ENCODE results near the gene PIP5K1B.

PIP5K1B gene

DNA sequence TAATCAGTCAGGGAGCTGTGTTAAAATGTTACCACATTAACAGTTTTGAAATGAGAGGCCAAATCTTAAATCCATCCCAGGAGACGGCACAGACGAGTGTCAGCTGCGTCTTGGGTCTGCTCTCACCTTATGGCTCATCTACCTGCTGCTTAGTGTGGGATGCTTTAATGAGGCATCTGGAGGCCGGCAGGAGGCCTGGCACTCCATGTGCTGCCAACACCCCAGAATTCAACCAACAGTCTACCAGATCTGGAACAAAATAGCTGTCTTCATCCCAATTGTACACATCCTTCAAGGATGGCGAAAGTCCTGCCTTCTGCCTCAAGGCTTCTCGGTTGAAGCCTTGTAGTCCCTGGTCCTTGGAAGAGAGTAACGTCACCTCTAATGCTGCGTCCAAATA, 296.9 kb downstream of the PIP5K1B start:
- no peak for DNase-seq

- DNase-seq = no peak
These were observed 298.0 kb downstream of the PIP5K1B start for GRCh38 chr9:69003051-69003450.

DNA sequence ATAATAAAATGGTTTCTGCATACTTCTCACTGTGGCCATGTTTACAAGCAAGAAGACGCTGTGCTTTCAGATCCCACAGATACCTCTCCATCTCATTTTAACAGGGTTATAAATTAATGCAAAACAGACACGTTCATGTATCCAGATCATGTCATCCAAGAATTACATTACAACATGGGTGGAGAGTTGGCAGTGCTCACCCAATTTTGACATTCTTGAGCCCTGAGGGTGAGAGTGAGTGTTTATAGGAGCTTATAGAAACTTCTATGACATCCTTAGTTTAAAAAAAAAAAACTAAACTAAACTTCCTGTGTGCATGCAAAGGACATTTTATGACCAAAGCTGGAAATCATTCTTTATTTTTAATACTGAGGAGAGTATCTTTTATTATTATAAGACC, 299.8 kb downstream of the PIP5K1B start:
- no peak for DNase-seq

GRCh38 chr9:69009708-69010107, 304.7 kb downstream of the PIP5K1B start:
- DNase-seq = no peak

DNA sequence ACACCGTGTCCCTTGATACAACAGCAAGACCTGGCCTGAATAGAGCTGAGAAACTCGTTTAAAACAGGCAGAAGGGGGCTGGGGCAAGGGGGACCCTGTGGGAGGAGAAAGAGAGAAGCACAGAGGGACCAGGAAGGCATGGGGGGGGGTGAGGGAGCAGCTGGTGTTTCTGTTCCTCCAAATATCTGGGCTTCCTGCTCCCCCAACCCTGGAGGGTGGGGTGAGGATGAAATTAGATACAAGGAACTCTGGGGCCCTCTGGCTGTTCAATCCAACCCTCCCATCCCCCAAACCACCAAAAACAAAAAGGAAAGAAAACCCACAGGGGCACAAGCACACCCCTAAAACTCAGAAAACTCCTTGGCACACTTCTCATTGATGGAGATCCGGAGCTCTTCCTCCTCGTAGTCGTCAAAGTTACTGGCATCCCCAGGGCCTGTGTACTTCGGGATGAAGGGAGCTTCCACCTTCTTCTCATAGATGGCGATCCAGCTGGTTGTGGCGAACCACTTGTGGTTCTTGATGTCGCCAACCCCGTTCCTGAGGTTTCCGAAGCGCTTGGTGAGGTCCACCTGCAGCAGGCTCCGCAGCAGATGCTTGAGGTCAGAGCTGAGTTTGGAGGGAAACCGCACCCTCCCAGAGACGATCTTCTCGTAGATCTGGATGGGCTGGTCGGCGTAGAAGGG, 307.8 kb downstream of the PIP5K1B start:
- no peak for DNase-seq

DNA sequence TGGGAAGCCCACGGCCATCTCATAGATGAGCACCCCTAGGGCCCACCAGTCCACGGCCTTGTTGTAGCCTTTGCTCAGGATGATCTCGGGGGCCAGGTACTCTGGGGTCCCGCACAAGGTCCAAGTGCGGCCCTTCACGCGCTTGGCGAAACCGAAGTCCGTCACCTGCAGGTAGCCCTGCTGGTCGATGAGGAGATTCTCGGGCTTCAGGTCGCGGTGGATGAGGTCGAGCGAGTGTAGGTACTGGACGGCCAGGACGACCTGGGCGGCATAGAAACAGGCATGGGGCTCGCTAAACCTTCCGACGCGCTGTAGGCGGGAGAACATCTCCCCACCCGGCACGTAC, 308.3 kb downstream of the PIP5K1B start:
- DNase-seq = no peak

DNA sequence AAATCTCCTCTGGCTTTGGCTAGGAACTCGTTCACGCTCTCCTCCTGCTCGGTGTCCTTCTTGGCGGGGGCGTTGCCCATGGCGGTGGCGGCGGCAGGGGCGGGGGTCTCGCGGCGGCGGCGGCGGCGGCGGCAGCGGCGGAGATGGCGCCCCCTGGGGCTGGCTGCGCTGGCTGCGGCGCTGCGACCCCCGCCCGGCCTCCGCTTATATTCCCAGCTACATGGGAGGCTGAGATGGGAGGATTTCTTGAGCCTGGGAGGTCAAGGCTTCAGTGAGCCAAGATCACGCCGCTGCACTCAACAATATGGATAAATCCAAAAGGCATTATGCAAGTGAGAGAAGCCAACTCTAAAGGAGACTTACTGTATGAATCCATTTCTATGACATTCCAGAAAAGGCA, 309.0 kb downstream of the PIP5K1B start, which contains the start of gene PRKACG:
PRKACG (minus strand) TSS at position 101 of the 400 bp plus-strand sequence; CDS start at position 80, 21 bp downstream.
- DNase-seq = no peak

- no peak for DNase-seq
These were observed 311.4 kb downstream of the PIP5K1B start for GRCh38 chr9:69016191-69017096.

DNA sequence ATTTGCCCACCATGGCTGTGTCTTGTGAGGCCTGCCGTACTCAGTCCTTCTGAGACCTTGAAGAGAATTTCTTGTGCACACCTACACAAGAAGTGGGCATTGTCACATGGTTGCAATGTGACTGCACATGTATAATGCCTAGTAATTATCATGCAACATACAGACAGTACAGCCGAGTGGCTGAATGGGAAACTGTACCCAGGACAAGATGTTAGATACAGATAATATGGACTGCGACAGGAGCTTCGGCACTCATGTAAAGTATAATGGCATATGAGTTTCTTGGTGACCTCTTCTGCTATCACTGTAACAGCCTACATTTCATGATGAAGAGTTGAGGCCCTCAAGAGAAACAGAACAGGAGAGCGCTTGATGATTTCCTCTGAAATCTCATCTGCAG, 313.7 kb downstream of the PIP5K1B start:
- DNase-seq = no peak

GRCh38 chr9:69019808-69020207, 314.8 kb downstream of the PIP5K1B start:
- DNase-seq = no peak

DNA sequence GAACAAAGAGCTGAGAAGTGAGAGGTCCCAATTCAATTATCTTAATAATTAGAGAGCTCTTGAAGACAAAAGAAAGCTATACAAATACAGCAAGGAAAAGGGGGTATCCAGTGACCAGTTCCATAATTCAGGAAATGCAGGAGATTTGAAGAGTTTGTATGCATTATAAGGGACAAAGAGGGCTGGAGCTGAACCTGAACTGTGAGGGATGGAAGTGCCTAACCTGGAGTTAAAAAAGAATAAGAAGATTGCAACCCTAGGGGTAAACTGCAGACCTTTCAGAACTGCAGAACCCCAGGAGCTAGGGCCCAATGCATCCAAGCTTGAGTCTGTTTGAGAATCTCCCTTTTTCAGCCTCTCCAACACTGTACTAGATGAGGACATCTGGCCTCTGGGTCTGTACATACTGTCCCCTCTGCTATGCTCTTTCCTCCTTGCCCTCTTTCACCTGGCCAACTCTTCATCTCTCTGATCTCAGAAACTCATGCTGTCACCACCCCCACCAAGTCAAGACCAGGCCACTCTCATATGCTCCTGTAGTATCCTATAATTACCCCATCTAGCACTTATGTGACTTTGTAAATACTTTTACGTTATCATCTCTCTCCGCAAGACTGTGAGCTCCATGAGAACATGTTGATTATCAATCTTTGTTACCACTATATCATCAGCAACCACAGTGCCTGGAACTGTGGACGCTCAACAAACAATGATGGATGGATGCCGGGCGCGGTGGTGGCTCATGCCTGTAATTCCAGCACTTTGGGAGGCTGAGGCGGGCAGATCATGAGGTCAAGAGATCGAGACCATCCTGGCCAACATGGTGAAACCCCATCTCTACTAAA, 315.5 kb downstream of the PIP5K1B start:
- DNase-seq = no peak

- no peak for DNase-seq
These were observed 318.6 kb downstream of the PIP5K1B start for GRCh38 chr9:69023650-69024049.

DNA sequence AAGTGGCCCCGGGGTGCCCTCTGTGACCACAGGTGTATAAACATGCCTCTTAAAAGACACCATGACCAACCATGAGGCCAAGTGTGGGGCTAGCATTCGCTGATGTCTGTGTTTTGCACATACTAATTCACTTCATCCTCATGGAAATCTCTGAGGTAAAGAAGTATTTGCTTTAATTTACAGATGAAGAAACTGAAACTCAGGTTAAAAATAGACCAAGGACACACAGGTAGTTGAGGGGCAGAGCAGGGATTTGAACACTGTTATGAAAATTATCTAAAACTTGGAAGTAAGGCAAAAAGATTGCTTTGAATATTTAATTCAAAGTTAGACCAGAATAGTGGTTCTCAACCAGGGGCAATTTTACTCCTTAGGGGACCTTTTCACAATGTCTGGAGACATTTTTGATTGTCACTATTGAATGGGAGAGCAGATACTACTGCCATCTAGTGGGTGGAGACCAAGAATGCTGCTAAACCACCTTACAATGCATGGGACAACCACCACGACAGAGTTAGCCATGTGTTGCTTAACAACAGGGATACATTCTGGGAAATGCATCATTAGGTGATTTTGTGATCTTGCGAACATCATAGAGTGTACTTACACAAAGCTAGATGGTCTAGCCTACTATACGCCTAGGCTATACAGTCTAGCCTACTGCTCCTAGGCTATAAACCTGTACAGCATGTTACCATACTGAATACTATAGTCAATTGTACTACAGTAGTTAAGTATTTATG, 322.5 kb downstream of the PIP5K1B start:
- DNase-seq = peak; percentile 25 to 36

DNA sequence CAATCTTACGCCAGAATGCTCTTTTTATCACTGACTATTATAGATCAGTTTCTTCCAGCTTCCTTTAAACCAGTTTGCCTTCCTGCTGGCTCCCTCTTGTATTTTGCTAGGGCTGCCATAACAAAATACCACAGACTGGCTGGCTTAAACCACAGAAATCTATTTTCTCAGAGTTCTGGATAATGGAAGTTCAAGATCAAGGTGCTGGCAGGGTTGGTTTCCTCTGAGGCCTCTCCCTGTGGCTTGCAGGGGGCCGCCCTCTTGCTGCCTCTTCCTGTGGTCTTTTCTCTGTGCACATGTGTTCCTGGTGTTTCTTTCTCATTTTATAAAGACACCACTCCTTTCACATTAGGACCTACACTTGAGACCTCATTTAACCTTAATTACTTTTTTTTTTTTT, 323.7 kb downstream of the PIP5K1B start:
- DNase-seq = peak in 1 of 2 experiments; percentile 34

GRCh38 chr9:69029535-69029934, 324.5 kb downstream of the PIP5K1B start:
- DNase-seq = no peak

DNA sequence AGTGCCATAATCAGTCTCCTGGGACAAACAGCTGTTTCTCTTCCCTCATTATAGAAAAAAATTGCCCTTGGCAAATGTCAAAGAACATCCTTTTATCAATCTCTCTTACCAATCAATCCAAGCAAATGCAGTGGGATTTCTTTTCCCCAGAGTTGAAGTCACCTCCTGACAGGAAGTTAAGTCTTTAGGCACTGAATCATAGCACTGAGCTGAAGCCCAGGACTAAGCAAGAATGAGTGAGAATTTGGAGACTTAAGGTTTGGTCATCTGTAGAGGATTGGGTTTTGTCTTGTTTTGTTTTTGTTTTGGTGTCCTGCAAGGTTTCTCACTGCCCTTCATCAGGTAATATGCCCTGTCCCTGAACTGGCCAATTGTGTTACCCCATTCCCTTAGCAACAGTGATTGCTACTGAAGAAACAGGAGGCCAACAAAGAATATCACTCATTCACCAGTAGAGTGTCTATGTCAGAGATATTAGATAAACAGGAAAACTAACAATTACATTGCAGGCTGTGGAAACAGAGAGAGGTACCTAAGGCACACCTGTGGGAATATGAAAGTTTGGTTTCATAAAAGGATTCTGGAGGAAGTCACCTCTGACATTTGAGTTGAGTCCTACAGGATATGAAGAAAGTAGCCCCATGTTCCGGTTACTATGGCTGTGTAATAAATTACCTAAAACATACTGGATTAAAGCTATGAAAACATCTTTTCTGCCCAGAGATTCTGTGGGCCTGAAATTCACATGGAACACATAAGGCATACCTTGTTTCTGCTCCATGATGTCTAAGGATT, 326.0 kb downstream of the PIP5K1B start:
- no peak for DNase-seq

DNA sequence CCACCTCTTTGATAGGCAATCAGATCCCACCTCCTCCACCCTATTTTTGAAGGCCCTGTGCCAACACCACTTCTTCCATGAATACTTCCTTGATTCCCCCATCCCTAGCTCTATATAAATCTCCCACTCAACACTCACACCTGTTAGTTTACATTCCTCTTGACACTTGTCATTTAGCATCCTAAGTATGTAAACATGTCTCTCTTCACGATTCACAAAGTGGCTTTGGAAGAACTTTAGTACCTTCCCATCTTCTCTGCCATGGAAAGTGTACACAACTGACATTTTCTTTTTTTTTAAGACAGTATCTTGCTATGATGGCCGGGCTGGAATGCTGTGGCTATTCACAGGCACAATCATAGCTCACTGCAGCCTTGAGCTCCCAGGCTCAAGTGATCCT, 329.0 kb downstream of the PIP5K1B start:
- no peak for DNase-seq

DNA sequence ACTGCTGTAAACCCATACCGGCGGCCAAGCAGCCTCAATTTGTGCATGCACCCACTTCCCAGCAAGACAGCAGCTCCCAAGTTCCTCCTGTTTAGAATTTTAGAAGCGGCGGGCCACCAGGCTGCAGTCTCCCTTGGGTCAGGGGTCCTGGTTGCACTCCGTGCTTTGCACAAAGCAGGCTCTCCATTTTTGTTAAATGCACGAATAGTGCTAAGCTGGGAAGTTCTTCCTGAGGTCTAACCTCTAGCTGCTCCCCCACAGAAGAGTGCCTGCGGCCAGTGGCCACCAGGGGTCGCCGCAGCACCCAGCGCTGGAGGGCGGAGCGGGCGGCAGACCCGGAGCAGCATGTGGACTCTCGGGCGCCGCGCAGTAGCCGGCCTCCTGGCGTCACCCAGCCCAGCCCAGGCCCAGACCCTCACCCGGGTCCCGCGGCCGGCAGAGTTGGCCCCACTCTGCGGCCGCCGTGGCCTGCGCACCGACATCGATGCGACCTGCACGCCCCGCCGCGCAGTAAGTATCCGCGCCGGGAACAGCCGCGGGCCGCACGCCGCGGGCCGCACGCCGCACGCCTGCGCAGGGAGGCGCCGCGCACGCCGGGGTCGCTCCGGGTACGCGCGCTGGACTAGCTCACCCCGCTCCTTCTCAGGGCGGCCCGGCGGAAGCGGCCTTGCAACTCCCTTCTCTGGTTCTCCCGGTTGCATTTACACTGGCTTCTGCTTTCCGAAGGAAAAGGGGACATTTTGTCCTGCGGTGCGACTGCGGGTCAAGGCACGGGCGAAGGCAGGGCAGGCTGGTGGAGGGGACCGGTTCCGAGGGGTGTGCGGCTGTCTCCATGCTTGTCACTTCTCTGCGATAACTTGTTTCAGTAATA, 330.6 kb downstream of the PIP5K1B start, which contains the start of gene FXN:
FXN (plus strand) TSS at position 315 of the 871 bp plus-strand sequence; CDS start at position 346, 31 bp downstream.
- DNase-seq = peak; percentile 85 to 87

DNA sequence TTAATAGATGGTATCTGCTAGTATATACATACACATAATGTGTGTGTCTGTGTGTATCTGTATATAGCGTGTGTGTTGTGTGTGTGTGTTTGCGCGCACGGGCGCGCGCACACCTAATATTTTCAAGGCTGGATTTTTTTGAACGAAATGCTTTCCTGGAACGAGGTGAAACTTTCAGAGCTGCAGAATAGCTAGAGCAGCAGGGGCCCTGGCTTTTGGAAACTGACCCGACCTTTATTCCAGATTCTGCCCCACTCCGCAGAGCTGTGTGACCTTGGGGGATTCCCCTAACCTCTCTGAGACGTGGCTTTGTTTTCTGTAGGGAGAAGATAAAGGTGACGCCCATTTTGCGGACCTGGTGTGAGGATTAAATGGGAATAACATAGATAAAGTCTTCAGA, 331.3 kb downstream of the PIP5K1B start:
- DNase-seq = peak; percentile 15 to 47

DNA sequence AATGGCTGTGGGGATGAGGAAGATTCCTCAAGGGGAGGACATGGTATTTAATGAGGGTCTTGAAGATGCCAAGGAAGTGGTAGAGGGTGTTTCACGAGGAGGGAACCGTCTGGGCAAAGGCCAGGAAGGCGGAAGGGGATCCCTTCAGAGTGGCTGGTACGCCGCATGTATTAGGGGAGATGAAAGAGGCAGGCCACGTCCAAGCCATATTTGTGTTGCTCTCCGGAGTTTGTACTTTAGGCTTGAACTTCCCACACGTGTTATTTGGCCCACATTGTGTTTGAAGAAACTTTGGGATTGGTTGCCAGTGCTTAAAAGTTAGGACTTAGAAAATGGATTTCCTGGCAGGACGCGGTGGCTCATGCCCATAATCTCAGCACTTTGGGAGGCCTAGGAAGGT, 331.8 kb downstream of the PIP5K1B start:
- DNase-seq = no peak

Measured in activated CD4-positive, alpha-beta T cell treated with anti-CD3 and anti-CD28 coated beads, Interleukin-2, amount 50 U/mL, for 48 hours (primary cell).